SK-N-MC (cell line): ENCODE measurements around the gene ZNF593OS.

Source experiments
- EZH2 ChIP-seq: fragments of 200-600 bp; sonication (generic); IDR thresholded peaks from one replicate; pipeline ENCODE4 v1.6.1; 2017; ENCODE audit warnings: antibody characterized with exemption
- FOXP2 ChIP-seq: optimal IDR thresholded peaks from 2 replicates; pipeline ENCODE3; 2011; ENCODE audit warnings: mild to moderate bottlenecking, moderate library complexity; ENCODE audit not compliant: insufficient read depth; ENCODE audit errors: extremely low read length, control extremely low read depth
- POLR2AphosphoS5 ChIP-seq: IDR thresholded peaks from 2 replicates; pipeline ENCODE4 v1.6.1; 2012; ENCODE audit warnings: mild to moderate bottlenecking, low read depth, low read length, borderline replicate concordance

- TF ChIP-seq EZH2 (no peak), POLR2AphosphoS5 (no peak), FOXP2 (no peak)
These were observed 18.8 kb upstream of the ZNF593OS start, which contains the start of gene CATSPER4 for GRCh38 chr1:26190373-26190987.
